K562 (cell line): ENCODE data around the gene B3GNT9. TPM values are rescaled to one million over a fixed set of nuclear protein-coding genes. Genes with fewer than 3 reads are reported as not detected.

ENCODE experiments used
- ATAC-seq: fragments of 200-7000 bp; cut with Tn5 transposase; 3 replicates; pipeline ENCODE4 v1.9.1; 2020; ENCODE audit warnings: moderate library complexity
- BruUV-seq: library from RNA; stranded (reverse); fragments of 400-500 nt; replicated peaks from 2 replicates; lab custom pipeline; 2021; lab: Mats Ljungman, UMichigan
- CTCF ChIA-PET: fragments of 300-600 bp; formaldehyde crosslinking; extraction: SDS; loops from one replicate; lab custom pipeline; 2021; ENCODE audit warnings: low intra/inter-chr PET ratio; lab: Yijun Ruan, JAX
- POLR2A ChIA-PET: fragments of 300-600, 350-650 bp; sonication (Branson Sonifier 250); formaldehyde crosslinking; extraction: SDS; loops from one replicate; lab custom pipeline; 2021; ENCODE audit warnings: antibody characterized with exemption, inconsistent platforms; lab: Yijun Ruan, JAX
- DNase-seq, 4 experiments: peaks; one replicate each; pipeline versions ENCODE4 v3.0.0 to v3.0.0-alpha.2; 2011 to 2018; ENCODE audit warnings: low spot score in 3 of 4, mixed read lengths in 3 of 4; ENCODE audit errors: extremely low read depth in 1 of 4
- FAIRE-seq: peaks from 2 replicates; lab custom pipeline; 2011; peaks lifted over from hg19 to GRCh38; lab: Jason Lieb, UNC
- H2AFZ ChIP-seq: 2 replicates; pipeline ENCODE4 v1.6.0; 2011; ENCODE audit warnings: low read depth, low read length, control low read depth, inconsistent platforms
- H3K27ac ChIP-seq: fragments of 200-600 bp; 3 replicates; pipeline ENCODE4 v1.8.0; 2011; ENCODE audit warnings: low read depth, mild to moderate bottlenecking, control low read depth, inconsistent platforms, low read length, moderate library complexity, mixed read lengths; ENCODE audit errors: extremely low read depth
- H3K27me3 ChIP-seq, 2 experiments: fragments of 300-600 bp in 1 of 2; 2 replicates in 1 of 2; 3 replicates in 1 of 2; pipeline versions ENCODE4 v1.6.0 to v1.8.0; 2011; ENCODE audit warnings: inconsistent platforms in 2 of 2, low read length in 2 of 2, mild to moderate bottlenecking in 1 of 2, mixed read lengths in 1 of 2, moderate library complexity in 1 of 2; ENCODE audit not compliant: control insufficient read depth in 2 of 2, insufficient read depth in 2 of 2
- H3K36me3 ChIP-seq: fragments of 300-600 bp; 3 replicates; pipeline ENCODE4 v1.8.0; 2011; ENCODE audit warnings: mild to moderate bottlenecking, low read length, inconsistent platforms; ENCODE audit not compliant: control insufficient read depth, insufficient read depth
- H3K4me1 ChIP-seq, 2 experiments: fragments of 200-600 bp in 1 of 2; replicated peaks in 1 of 2; 2 replicates in 1 of 2; 3 replicates in 1 of 2; pipeline versions ENCODE4 v1.5.1 to v1.8.0; 2011; ENCODE audit warnings: inconsistent platforms in 2 of 2, low read length in 2 of 2, mild to moderate bottlenecking in 1 of 2, mixed read lengths in 1 of 2, moderate library complexity in 1 of 2; ENCODE audit not compliant: control insufficient read depth in 2 of 2, insufficient read depth in 2 of 2
- H3K4me2 ChIP-seq: 2 replicates; pipeline ENCODE4 v1.6.1; 2011; ENCODE audit warnings: low read length, control low read depth, inconsistent platforms, mixed read lengths; ENCODE audit not compliant: insufficient read depth
- H3K4me3 ChIP-seq: fragments of 200-600 bp; sonication (generic), shearing (Covaris generic); 2 replicates; pipeline ENCODE4 v1.5.1; 2016; ENCODE audit warnings: control low read depth, inconsistent platforms
- H3K79me2 ChIP-seq: fragments of 200-600 bp; 3 replicates; pipeline ENCODE4 v1.8.0; 2011; ENCODE audit warnings: low read length, inconsistent platforms; ENCODE audit not compliant: control insufficient read depth, insufficient read depth
- H3K9ac ChIP-seq, 2 experiments: 2 replicates each; pipeline versions ENCODE4 v1.6.0 to v1.6.1; 2011; ENCODE audit warnings: low read depth in 2 of 2, low read length in 2 of 2, control low read depth in 1 of 2, inconsistent platforms in 1 of 2, mild to moderate bottlenecking in 1 of 2, mixed read lengths in 1 of 2; ENCODE audit not compliant: insufficient read depth in 1 of 2
- H3K9me1 ChIP-seq: one replicate; pipeline ENCODE4 v1.6.0; 2011; ENCODE audit warnings: inconsistent platforms, mild to moderate bottlenecking, low read length, moderate library complexity; ENCODE audit not compliant: control insufficient read depth, insufficient read depth
- H3K9me3 ChIP-seq: replicated peaks from 2 replicates; pipeline ENCODE4 v1.5.1; 2011; ENCODE audit warnings: low read depth, low read length, inconsistent platforms; ENCODE audit not compliant: control insufficient read depth, insufficient read depth
- H4K20me1 ChIP-seq: replicated peaks from 2 replicates; pipeline ENCODE4 v1.6.1; 2011; ENCODE audit warnings: low read length, inconsistent platforms, mixed read lengths; ENCODE audit not compliant: control insufficient read depth, insufficient read depth
- CTBP1 ChIP-seq: fragments of 450-650 bp; IDR thresholded peaks from 2 replicates; pipeline ENCODE4 v1.6.1; 2016; ENCODE audit warnings: borderline replicate concordance
- ELF1 ChIP-seq: fragments of 200-800 bp; sonication (Bioruptor generic); IDR thresholded peaks from 2 replicates; pipeline ENCODE4 v1.6.1; 2016; ENCODE audit warnings: missing genetic modification characterization, missing compliant biosample characterization
- KAT7 ChIP-seq: sonication (generic); formaldehyde crosslinking; IDR thresholded peaks from 2 replicates; pipeline ENCODE4 v1.8.0; 2022; ENCODE audit warnings: missing genetic modification reagents, mild to moderate bottlenecking, borderline replicate concordance
- NR4A1 ChIP-seq, 2 experiments: fragments of 250-450 bp in 1 of 2; fragments of 450-650 bp in 1 of 2; sonication (Bioruptor Pico) in 1 of 2; IDR thresholded peaks; 2 replicates each; pipeline versions ENCODE4 v1.4.0 to v1.6.1; 2016 to 2020; ENCODE audit warnings: mild to moderate bottlenecking in 2 of 2, missing compliant biosample characterization in 1 of 2, missing genetic modification characterization in 1 of 2, moderate library complexity in 1 of 2
- TCF7L2 ChIP-seq: fragments of 150-350 bp; IDR thresholded peaks from 2 replicates; pipeline ENCODE4 v1.6.1; 2016; ENCODE audit warnings: low read depth, mild to moderate bottlenecking, low read length, moderate library complexity
- TRIM28 ChIP-seq: fragments of 450-650 bp; IDR thresholded peaks from 2 replicates; pipeline ENCODE4 v1.6.1; 2017
- ZBTB33 ChIP-seq: sonication (generic); formaldehyde crosslinking; IDR thresholded peaks from 2 replicates; pipeline ENCODE4 v1.8.1; 2023; ENCODE audit warnings: mild to moderate bottlenecking, missing genetic modification reagents
- ZFP1 ChIP-seq: fragments of 450-650 bp; formaldehyde crosslinking; IDR thresholded peaks from 2 replicates; pipeline ENCODE4 v1.4.0; 2020; ENCODE audit warnings: mild to moderate bottlenecking, mixed read lengths
- WGBS: fragments of 100-300 bp; shearing (Covaris generic); methylation state at CpG from one replicate; pipeline ENCODE4 v1.1.6; 2016; ENCODE audit warnings: low coverage, mixed read lengths; ENCODE audit not compliant: insufficient coverage; ENCODE audit errors: missing lambda C conversion rate; 5-methylcytosine and 5-hydroxymethylcytosine counted together
- in situ Hi-C: fragments of 300-500 bp; cut with MboI; formaldehyde crosslinking; loops from 4 replicates; pipeline ENCODE4 v1.15.0; 2018; ENCODE audit warnings: inconsistent platforms, mixed read lengths
- intact Hi-C: fragments of 100-400 bp; cut with micrococcal nuclease; formaldehyde crosslinking; loops from 2 replicates; pipeline ENCODE4 v1.14.2; 2022
- polyA plus RNA-seq, 8 experiments: library from polyadenylated mRNA; depleted of rRNA in 4 of 8; stranded (reverse) in 5 of 8; unstranded in 3 of 8; fragments of >200 nt; fragmentation: Nextera tagmentation in 2 of 8; fragmentation: Illumina TruSeq in 1 of 8; extraction: Ambion mirVana in 2 of 8; extraction: Trizol in 1 of 8; gene quantifications; 2 replicates each; pipeline versions ENCODE4 v1.2.1 to v1.2.3, GENCODE V29; 2011 to 2014; ENCODE audit warnings: inconsistent platforms in 1 of 8, missing spikeins in 1 of 8
- total RNA-seq, 7 experiments: library from RNA; depleted of rRNA in 6 of 7; stranded (reverse); fragments of >200 nt in 6 of 7; fragmentation: Illumina TruSeq in 2 of 7; extraction: Trizol in 2 of 7; gene quantifications; 2 replicates each; pipeline versions ENCODE4 v1.2.1 to v1.2.3, GENCODE V29; 2011 to 2021; ENCODE audit warnings: low replicate concordance in 1 of 7
- TF ChIP-seq, protein P1 (sequence below): fragments of 250-450 bp; sonication (Bioruptor Pico); IDR thresholded peaks from 2 replicates; pipeline ENCODE4 v1.8.0; 2022; ENCODE audit warnings: inconsistent platforms, mild to moderate bottlenecking, moderate library complexity, borderline replicate concordance

The B3GNT9 gene
- total and polyA plus RNA-seq, 9 of the 15 experiments (the other 6 are each of a cell fraction or from before 2014, with no cell fraction given) = 0.01 to 1.8 (median 1.1) TPM; not detected in 1

- TF ChIP-seq ELF1 (tag) = no peak
- TF ChIP-seq, all 486 proteins: peak for 0
Observed at GRCh38 chr16:67197704-67198103, 46.9 kb upstream of the B3GNT9 start (continued).

DNA sequence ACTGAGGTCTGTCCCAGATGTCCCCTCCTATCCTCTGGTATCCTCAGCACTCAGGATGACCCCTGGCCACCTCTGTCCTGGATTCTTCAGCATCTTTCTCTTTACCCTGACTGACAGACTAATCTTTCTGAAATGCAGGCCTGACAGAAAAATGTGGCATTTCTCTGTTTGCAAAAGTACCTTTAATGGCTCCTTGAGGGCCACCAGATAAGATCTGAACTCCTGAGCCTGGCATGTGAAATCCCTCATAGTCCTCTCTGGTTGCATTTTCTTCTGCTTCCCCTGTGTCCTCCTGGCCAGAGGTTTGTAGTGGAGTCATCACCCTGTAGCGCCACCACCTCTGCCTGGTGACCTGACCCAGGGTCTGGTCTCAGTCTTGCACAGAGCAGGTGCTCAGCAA, 46.1 kb upstream of the B3GNT9 start:
- no TSS peak for BruUV-seq
- ATAC-seq (no peak), FAIRE-seq (no peak), DNase-seq (no peak)
- Histone ChIP-seq H3K27ac (no peak overlapping the region), H3K27me3 (no peaks in the 10 kb centered on the region), H3K9me3 (no peaks in the 10 kb centered on the region), H3K4me2 (no peak overlapping the region), H4K20me1 (no peaks in the 10 kb centered on the region), H3K9ac (peak overlapping the region in 1 of 2 experiments; percentile 38; a peak in 1 of 4 replicates), H3K4me1 (peaks cover 17 to 59% of the 10 kb centered on the region in 2 experiments), H3K79me2 (peaks cover 40% of the 10 kb centered on the region), H3K9me1 (no peaks in the 10 kb centered on the region), H3K36me3 (peaks cover 84% of the 10 kb centered on the region), H3K4me3 (no peak overlapping the region), H2AFZ (no peak overlapping the region)
- in situ Hi-C loops = no loop called here
- 100% methylated on average over 1 of the region's 1 CpG for WGBS
- ChIA-PET POLR2A (interaction anchor here (2.2 kb wide), 1 partner anchor 12 kb away, joined by 9 read pairs; no protein-coding TSS in a partner anchor), CTCF (no interaction called here)
- intact Hi-C loops = no loop called here
- no peak for TF ChIP-seq KAT7 (CRISPR knock-in tag)
- TF ChIP-seq CTBP1 = no peak
- no peak for TF ChIP-seq NR4A1 (CRISPR knock-in tag; IDR thresholded peaks at IDR 0.05)
- no peak for TF ChIP-seq NR4A1 (tag; IDR thresholded peaks at IDR 0.05)
- no peak for TF ChIP-seq ZBTB33 (CRISPR knock-in tag)
- TF ChIP-seq, protein P1, sequence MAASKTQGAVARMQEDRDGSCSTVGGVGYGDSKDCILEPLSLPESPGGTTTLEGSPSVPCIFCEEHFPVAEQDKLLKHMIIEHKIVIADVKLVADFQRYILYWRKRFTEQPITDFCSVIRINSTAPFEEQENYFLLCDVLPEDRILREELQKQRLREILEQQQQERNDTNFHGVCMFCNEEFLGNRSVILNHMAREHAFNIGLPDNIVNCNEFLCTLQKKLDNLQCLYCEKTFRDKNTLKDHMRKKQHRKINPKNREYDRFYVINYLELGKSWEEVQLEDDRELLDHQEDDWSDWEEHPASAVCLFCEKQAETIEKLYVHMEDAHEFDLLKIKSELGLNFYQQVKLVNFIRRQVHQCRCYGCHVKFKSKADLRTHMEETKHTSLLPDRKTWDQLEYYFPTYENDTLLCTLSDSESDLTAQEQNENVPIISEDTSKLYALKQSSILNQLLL (CRISPR knock-in tag) = no peak
- no peak for TF ChIP-seq TRIM28
- no peak for TF ChIP-seq TCF7L2
- no peak for TF ChIP-seq ZFP1
